Esophagus (tissue), 2 donors: ENCODE data around the gene BATF2. TPM values are rescaled to one million over a fixed set of nuclear protein-coding genes. Genes with fewer than 3 reads are reported as not detected.
A peak's percentile ranks its signal among the peaks of the same experiment; 100 is the strongest.
"Not testable (repeated sequence)": the region's sequence is repeated elsewhere in the genome, so short reads cannot be mapped to it uniquely, and the experiment has no call there.

ENCODE experiments used
- H3K27ac ChIP-seq, 2 donors: one replicate each; pipeline ENCODE4 v1.5.1; 2013; ENCODE audit warnings: low read depth in 2 of 2, mild to moderate bottlenecking in 2 of 2, inconsistent platforms in 1 of 2, low read length in 1 of 2, moderate library complexity in 1 of 2
- H3K27me3 ChIP-seq, 2 donors: one replicate each; pipeline ENCODE4 v1.6.1; 2013; ENCODE audit warnings: low read length in 2 of 2, control low read depth in 1 of 2, mild to moderate bottlenecking in 1 of 2; ENCODE audit not compliant: insufficient read depth in 2 of 2, control insufficient read depth in 1 of 2
- H3K36me3 ChIP-seq, 2 donors: one replicate each; pipeline ENCODE4 v1.6.1; 2013; ENCODE audit warnings: low read length in 1 of 2; ENCODE audit not compliant: control insufficient read depth in 2 of 2, insufficient read depth in 2 of 2
- H3K4me1 ChIP-seq, 2 donors: one replicate each; pipeline ENCODE4 v1.6.1; 2013; ENCODE audit warnings: low read length in 1 of 2; ENCODE audit not compliant: control insufficient read depth in 2 of 2, insufficient read depth in 2 of 2
- H3K4me3 ChIP-seq, 2 donors: one replicate each; pipeline ENCODE4 v1.5.1; 2013; ENCODE audit warnings: low read length in 2 of 2, mild to moderate bottlenecking in 2 of 2, low read depth in 1 of 2, moderate library complexity in 1 of 2
- H3K9me3 ChIP-seq, 2 donors: one replicate each; pipeline ENCODE4 v1.6.1; 2013; ENCODE audit warnings: mild to moderate bottlenecking in 2 of 2, low read depth in 1 of 2, low read length in 1 of 2, moderate library complexity in 1 of 2; ENCODE audit not compliant: control insufficient read depth in 2 of 2, insufficient read depth in 1 of 2
- WGBS, 2 donors: extraction: QIAGEN DNeasy Blood & Tissue Kit; methylation state at CpG; one replicate each; pipeline ENCODE4 v1.1.7; 2013; 5-methylcytosine and 5-hydroxymethylcytosine counted together
- polyA plus RNA-seq, 2 donors: library from polyadenylated mRNA; stranded (reverse); fragments of 200-250 nt; gene quantifications; one replicate each; pipeline ENCODE4 v1.2.3, GENCODE V29; 2013
- donor health status: healthy with polysubstance abuse.
- donor health status: Bipolar disorder and iron deficiency.

BATF2 gene
- polyA plus RNA-seq, 2 donors: 0.22 to 0.35 TPM

GRCh38 chr11:64999478-64999877 is 2.7 kb upstream of the BATF2 start:
- no peak overlapping the region for H3K4me3 ChIP-seq
- 76 to 97% methylated on average over 1 of the region's 1 CpG for WGBS, 2 donors
- H3K27ac ChIP-seq: no peak overlapping the region
- H3K4me1 ChIP-seq: peaks cover 0 to 4% of the 10 kb centered on the region in 2 donors
- H3K9me3 ChIP-seq: no peaks in the 10 kb centered on the region
- no peaks in the 10 kb centered on the region for H3K27me3 ChIP-seq
- H3K36me3 ChIP-seq: no peaks in the 10 kb centered on the region

- Histone ChIP-seq H3K9me3 (no peaks in the 10 kb centered on the region), H3K27me3 (no peaks in the 10 kb centered on the region), H3K4me3 (no peak overlapping the region), H3K36me3 (no peaks in the 10 kb centered on the region), H3K4me1 (peaks cover 0 to 4% of the 10 kb centered on the region in 2 donors), H3K27ac (no peak overlapping the region)
- 56 to 76% methylated on average over 9 of the region's 9 CpGs for WGBS, 2 donors
These were observed 2.1 kb upstream of the BATF2 start for GRCh38 chr11:64998690-64999431.

- Histone ChIP-seq H3K4me1 (peaks cover 0 to 4% of the 10 kb centered on the region in 2 donors), H3K36me3 (no peaks in the 10 kb centered on the region), H3K9me3 (no peaks in the 10 kb centered on the region), H3K27me3 (no peaks in the 10 kb centered on the region), H3K4me3 (no peak overlapping the region), H3K27ac (no peak overlapping the region)
- 88 to 92% methylated on average over 1 of the region's 1 CpG for WGBS, 2 donors
These were observed 1.4 kb upstream of the BATF2 start for GRCh38 chr11:64998141-64998540.

GRCh38 chr11:64996327-64996709 is 453 bp downstream of the BATF2 start:
- H3K27ac ChIP-seq: peak overlapping the region in 1 of 2 donors; percentile 17
- H3K4me1 ChIP-seq: peaks cover 0 to 4% of the 10 kb centered on the region in 2 donors
- 39 to 48% methylated on average over 11 of the region's 11 CpGs for WGBS, 2 donors
- H3K4me3 ChIP-seq: peak overlapping the region in 1 of 2 donors; percentile 35
- H3K27me3 ChIP-seq: no peaks in the 10 kb centered on the region
- no peaks in the 10 kb centered on the region for H3K9me3 ChIP-seq
- no peaks in the 10 kb centered on the region for H3K36me3 ChIP-seq

DNA sequence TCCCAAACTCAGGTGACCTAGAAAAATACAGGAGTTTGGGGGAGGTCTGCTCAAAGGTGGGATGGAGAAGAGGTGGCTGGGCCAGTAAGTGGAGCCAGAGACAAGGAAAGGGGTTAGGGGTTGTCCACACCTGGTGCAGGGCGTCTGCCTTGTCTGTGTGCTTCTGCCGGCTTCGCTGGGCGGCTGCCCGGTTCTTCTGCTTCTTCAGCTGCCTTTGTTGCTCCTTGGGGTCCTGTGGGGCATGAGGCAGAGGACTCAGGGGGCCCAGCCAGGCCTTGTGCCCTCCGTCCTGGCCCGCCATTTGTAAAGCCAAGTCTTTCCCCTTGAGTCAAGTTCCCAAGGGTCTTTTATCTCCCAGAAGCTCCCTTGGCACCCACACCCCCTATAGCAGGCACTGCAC is 2.5 kb downstream of the BATF2 start:
- Histone ChIP-seq H3K36me3 (no peaks in the 10 kb centered on the region), H3K9me3 (no peaks in the 10 kb centered on the region), H3K27ac (no peak overlapping the region), H3K4me1 (peaks cover 0 to 4% of the 10 kb centered on the region in 2 donors), H3K4me3 (no peak overlapping the region), H3K27me3 (no peaks in the 10 kb centered on the region)
- 91 to 92% methylated on average over 7 of the region's 7 CpGs for WGBS, 2 donors

DNA sequence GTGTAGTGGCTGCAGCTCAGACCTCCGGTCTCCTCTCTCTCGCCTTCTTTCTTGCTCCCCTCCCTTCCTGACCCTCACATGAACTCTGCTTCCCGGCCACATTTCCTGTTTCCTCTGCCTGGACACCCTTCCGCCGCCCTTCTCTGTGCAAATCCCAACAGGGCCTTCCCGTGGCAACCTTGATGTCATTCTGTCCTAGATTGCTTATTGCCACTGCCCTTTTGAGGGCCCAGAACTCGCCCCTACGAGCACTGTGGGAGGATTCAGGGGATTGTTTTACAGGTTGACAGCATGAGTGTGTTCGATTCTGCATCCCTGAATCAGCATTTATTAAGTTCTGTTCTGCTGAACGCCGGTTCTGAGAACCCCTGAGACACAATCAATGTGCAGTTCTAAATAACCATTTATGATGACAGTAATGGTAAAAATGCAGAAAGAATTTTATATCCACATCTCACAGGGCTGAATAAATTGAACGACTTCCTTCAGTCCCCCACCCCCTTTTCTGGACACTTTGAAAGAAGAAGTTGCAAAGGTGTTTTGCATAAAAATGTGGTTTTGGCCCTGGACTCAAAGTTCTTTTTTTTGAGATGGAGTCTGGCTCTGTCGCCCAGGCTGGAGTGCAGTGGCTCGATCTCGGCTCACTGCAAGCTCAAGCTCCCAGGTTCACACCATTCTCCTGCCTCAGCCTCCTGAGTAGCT is 6.4 kb downstream of the BATF2 start:
- Histone ChIP-seq H3K36me3 (peaks cover 0 to 2% of the 10 kb centered on the region in 2 donors), H3K4me3 (no peak overlapping the region), H3K27ac (no peak overlapping the region), H3K4me1 (peaks cover 0 to 2% of the 10 kb centered on the region in 2 donors), H3K27me3 (no peaks in the 10 kb centered on the region), H3K9me3 (no peaks in the 10 kb centered on the region)
- 53 to 56% methylated on average over 15 of the region's 15 CpGs for WGBS, 2 donors

- Histone ChIP-seq H3K27me3 (no peaks in the 10 kb centered on the region), H3K4me1 (peaks cover 0 to 2% of the 10 kb centered on the region in 2 donors), H3K4me3 (no peak overlapping the region), H3K36me3 (peaks cover 0 to 2% of the 10 kb centered on the region in 2 donors), H3K27ac (no peak overlapping the region), H3K9me3 (no peaks in the 10 kb centered on the region)
- WGBS, 2 donors: 80 to 81% methylated on average over 13 of the region's 13 CpGs
These were observed 7.4 kb downstream of the BATF2 start for GRCh38 chr11:64989416-64989815.

DNA sequence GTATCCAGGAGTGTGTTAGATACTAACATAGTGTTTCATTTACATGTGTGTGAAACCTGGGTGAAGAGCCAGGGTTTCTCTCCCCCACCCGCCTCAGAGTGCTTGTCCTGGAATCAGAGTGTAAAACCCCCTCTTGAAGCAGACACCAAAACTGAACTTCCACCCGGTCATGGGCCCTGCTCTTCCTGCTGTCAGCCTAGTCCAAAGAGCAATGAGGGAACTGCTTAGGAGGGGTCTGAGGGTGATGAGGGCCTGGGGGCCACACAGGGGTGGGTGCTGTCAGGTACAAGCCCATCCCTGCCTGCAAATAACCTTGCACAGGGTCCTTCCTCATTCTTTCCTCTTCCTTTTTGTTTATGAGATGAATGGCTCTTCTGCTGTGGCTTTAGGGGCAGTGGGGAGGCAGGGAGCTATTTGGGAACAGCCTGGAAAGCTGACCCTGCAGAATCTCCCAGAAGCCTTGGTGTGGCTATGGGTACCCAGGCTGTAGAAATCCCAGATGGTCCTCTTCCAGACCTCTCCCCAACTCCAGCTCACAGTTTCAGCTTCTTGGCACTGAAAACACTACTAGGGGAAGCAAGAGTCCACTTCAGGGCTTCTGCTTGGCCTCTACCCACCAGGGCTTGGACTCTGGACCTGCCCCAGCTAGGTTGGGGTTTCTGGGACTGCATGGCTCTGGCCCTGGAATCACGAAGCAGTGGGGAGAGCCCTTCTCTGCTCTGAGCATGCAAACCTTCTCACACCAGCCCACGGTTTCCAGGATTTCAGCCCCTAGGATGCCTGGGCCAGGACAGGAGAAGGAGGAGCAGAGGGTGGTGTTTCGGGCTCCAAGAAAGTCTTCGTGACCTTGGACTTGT is 8.5 kb downstream of the BATF2 start:
- Histone ChIP-seq H3K27me3 (no peaks in the 10 kb centered on the region), H3K9me3 (no peaks in the 10 kb centered on the region), H3K27ac (no peak overlapping the region), H3K36me3 (peaks cover 0 to 2% of the 10 kb centered on the region in 2 donors), H3K4me3 (no peak overlapping the region), H3K4me1 (peaks cover 0 to 2% of the 10 kb centered on the region in 2 donors)
- 79 to 82% methylated on average over 6 of the region's 6 CpGs for WGBS, 2 donors

- H3K27ac ChIP-seq, H3K27me3 ChIP-seq, H3K4me3 ChIP-seq, H3K9me3 ChIP-seq, H3K4me1 ChIP-seq, H3K36me3 ChIP-seq: not testable (repeated sequence)
- WGBS, 2 donors: 74 to 91% methylated on average over 5 of the region's 5 CpGs
These were observed 13.4 kb downstream of the BATF2 start for GRCh38 chr11:64983339-64983738.
